Iris pigment epithelial cell (primary cell): ENCODE results near the gene COBLL1.

Experiments used
- DNase-seq: peaks from one replicate; pipeline ENCODE4 v3.0.0-alpha.2; 2011; ENCODE audit warnings: low read depth

COBLL1 gene

DNA sequence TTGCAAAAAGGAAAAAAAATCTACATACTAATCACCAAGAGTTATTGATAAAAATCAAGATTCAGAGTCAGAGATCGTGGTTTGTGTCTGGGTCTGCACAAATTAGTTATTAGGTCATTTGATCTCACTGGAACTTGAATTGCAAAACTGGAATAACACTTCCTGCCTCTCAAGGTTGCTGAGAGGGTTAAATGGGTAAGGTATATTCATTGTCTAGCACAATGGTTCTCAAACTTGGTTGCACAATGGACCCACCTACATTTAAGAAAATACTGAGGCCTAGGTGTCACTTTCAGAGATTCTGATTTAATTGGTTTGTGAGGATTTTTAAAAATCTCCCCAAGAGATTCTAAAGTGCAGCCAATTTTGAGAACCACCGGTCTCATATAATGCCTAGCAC, 84.8 kb downstream of the COBLL1 start:
- no peak for DNase-seq

- no peak for DNase-seq
These were observed 85.7 kb downstream of the COBLL1 start for GRCh38 chr2:164755952-164756351.

DNA sequence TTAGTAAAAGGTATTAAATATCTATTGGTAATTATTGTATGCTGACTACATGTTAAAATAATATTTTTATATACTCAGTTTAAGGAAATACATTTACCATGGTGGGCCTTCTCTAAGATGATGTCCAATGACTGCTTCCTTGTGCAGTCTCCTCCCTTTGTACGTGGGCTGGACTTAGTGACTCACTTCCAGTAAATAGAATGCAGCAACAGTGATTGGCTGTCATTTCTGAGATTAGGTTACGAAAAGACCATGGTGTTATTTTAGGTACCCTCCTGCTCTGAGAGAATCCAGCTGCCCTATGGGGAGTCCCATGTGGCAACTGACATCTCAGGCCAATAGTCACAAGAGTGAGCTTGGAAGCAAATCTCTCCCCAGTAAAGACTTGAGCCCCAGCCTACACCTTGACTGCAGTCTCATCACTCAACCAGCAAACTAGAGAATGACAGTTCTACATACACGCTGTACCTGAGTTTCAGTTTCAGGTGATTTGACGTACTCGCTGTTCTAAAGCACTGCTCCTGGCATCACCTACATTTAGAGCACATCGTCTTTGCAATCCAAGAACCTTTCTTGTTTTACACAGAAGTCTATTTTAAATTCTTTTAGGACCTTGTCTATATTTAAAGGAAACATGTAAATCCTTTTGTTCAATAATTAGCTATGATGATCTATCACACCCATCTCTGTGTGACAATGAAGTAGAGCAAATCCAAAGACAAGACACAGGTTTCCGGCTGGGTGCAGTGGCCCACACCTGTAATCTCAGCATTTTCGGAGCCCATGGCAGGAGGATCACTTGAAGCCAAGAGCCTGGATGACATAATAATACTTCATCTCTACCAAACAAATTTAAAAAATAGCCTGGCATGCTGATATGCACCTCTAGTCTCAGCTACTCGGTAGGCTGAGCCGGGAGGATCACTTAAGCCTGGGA, 87.2 kb downstream of the COBLL1 start:
- DNase-seq, result no peak

GRCh38 chr2:164752956-164753355, 88.7 kb downstream of the COBLL1 start:
- DNase-seq, result no peak

DNA sequence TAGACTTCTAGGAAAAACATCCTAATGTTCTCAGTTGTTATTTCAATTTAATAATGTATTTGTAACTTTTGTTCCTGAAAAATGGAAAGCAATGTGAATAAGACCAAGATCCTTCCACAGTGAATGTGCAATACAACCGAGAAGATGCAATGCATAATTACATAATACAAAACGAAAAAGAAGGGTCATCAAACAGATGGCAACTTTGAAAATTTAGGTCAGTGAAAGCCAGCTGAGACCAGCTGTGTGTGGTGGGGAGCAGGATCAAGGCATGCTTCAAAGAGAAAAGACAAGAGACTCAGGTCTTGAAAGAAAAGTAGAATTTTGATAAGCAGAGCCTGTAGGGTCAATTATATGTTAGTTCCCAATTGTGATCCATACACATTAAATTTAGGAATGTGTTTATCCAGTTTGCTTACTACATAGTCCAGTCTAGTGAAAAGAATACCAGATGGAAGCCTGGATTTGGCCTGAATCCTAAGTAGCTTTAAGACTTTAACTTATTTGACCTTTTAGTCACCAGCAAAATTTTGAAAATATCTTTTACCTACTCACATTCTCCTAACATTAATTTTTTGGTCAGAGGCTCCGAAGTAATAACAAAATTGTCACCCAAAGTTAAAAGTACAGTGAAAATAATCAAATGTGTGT, 93.7 kb downstream of the COBLL1 start:
- DNase-seq, result no peak

DNA sequence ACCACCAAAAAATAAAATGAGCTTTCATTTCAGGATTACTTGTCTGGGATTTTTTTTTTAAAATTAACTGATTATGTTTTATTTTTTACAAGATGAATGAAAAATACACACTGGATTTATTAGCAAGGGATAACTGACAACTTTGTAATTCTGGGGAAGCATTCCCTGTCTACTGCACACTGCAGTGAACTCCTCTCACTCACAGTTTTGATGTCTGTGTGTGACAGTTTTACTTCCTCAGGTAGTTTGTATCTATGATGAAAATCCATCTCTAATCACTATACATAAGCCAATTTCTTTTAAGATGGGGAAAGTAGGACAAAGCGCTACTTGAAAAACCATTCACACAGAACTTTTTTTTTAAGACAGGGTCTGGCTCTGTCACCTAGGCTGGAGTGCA, 94.5 kb downstream of the COBLL1 start:
- DNase-seq, result no peak

- no peak for DNase-seq
These were observed 94.9 kb downstream of the COBLL1 start for GRCh38 chr2:164746713-164747112.

GRCh38 chr2:164745012-164745797, 96.4 kb downstream of the COBLL1 start:
- peak; percentile 54 for DNase-seq

DNA sequence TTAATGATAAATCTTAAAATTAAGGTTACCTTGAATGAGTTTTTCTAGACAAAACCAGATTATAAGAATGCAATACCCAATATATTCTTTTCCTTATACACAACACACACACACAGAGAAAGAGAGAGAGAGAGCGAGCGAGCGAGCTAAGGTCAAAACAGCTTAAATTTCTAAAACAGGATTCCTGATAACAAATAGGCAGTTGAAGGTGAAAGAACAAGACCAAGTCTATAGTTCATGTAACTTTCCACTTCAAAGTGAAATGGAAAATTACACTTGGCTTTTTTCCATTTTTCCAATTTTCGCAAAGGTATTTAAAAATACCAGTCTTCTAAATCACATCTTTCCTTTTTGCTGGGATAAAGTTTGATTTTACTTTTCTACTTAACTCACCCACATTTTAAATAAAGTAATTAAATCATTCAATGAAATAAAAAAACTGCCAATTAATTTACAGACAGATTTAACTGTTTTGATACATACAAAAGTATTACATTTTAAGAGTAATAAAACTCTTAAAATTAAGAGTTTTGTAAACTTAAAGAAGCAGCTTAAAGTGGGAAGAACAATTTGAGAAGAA, 98.8 kb downstream of the COBLL1 start:
- DNase-seq, result no peak

GRCh38 chr2:164739966-164740365, 101.7 kb downstream of the COBLL1 start:
- DNase-seq, result peak; percentile 79

- DNase-seq, result peak; percentile 56
These were observed 104.0 kb downstream of the COBLL1 start for GRCh38 chr2:164737612-164738081.

GRCh38 chr2:164735309-164735919, 106.2 kb downstream of the COBLL1 start:
- peak; percentile 55 for DNase-seq

DNA sequence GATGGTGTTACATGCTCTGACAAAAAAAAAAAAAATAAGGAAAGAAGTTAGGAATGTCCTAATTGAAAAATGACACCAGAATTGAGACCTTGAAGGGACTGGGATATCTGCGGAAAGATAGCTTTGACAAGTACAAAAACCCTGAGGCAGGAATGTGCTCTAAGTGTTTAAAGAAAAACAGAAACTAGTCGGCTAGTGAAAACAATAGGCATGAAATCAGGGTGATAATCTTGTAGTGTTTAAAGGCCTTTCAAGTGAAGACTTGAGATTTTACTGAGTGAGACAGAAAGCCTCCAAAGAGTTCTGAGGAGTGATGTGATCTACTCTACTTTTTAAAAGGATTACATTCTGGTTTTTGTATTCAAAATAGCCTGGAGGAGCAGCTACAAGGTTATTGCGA, 107.4 kb downstream of the COBLL1 start:
- DNase-seq, result no peak

DNA sequence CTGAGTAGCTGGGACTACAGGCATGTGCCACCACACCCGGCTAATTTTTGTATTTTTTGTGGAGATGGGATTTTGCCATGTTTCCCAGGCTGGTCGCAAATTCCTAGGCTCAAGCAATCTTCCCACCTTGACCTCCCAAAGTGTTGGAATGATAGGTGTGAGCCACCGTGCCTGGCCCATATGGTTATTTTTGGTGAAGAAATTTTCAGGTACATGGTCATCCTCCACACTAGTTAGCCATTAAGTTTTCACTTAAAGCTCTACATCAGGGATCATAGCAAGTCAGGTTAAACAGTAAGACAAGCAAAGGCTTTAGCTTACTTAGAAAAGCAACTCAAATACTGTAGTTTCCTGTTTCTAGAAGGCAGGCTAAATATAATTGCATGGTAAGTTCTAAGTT, 116.1 kb downstream of the COBLL1 start:
- DNase-seq, result no peak

DNA sequence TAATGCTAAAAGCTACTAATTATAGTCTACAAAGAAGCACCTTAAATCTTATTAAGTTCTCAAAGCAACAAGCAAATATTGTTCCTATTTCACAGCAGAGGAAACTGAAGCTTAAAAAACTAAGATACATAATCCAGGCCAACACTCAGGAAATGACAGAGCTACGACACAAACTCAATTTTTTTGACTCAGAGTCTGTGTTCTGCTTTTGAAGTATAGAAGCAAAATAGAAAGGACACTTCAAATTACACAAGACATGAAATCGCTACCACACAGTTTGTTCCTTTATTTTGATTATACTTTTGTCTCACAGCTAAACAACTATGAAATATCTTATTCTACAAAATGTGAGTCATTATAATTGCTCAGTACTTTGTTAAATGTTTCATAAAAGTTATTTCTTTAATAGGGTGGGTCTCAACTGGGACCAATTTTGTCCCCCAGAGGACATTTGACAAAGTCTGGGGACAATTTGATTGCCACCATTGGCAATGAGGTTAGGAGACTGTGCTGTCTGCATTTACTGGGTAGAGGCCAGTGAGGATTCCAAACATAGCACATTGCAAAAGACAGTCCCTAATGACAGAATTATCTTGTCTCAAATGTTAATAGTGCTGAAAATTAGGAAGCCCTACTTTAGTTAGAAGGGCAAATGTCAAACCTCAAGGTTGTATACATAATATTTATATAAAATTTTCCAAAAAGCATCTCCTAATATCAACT, 118.8 kb downstream of the COBLL1 start:
- peak; percentile 19 for DNase-seq

DNA sequence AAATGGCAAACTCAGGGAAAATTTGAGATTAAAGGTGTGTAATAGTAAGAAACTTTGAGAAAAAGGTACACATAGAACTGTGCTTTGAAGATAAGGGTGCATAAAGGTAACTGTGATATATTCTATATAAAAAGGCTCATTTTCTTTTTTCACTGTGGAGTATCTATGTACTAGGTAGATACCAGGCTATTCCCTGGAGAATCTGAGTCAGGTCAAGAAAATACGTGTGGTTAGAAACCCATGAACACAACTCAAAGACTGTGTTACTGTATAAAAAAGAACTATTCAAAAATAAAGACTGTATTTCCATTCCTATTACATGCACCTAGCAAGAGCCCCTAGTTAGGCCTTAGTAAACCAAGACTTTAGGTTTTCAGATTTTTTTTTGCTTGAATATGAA, 120.2 kb downstream of the COBLL1 start:
- no peak for DNase-seq

DNA sequence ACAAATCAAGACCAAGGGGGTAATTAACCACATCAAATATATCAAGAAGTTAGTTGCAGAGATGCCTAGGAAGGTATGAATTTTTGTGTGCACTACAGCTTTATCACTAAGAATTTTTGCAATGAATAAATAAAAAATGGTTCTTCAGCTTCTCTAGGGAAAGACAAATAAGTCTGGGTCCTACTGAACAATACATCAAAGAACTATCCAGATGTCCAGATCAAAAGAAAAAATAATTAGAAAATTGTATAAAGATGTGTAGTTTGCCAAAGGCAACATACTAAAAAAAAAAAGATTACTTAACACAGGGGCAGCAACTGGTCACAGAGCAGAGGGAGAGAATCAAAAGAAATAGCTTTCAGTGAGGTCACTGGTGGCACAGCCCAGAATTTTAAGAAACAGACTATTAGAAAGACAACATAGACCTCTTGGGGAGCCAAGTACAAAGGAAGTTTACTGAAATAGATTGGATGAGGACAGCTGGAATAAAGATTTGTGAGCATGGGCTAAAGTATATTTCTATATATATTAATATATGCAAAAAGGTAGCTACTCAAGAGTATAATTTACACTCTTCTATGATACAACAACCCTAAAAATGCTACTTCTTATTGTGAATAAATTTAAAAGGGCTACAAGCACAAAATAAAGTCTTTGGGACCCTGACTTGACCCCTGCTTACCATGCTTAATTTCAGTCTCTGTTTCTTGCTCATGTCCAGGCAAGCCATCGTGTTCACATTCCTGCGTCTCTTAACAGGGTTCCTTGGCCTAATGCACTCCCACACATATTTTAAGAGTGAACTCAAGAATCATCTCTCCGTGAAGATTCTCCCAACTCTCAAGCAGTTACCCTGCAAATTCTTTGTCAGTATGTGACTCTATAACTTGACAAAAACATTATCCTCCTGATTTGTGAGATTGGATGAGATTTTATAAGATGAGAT, 121.4 kb downstream of the COBLL1 start:
- DNase-seq, result peak; percentile 71

DNA sequence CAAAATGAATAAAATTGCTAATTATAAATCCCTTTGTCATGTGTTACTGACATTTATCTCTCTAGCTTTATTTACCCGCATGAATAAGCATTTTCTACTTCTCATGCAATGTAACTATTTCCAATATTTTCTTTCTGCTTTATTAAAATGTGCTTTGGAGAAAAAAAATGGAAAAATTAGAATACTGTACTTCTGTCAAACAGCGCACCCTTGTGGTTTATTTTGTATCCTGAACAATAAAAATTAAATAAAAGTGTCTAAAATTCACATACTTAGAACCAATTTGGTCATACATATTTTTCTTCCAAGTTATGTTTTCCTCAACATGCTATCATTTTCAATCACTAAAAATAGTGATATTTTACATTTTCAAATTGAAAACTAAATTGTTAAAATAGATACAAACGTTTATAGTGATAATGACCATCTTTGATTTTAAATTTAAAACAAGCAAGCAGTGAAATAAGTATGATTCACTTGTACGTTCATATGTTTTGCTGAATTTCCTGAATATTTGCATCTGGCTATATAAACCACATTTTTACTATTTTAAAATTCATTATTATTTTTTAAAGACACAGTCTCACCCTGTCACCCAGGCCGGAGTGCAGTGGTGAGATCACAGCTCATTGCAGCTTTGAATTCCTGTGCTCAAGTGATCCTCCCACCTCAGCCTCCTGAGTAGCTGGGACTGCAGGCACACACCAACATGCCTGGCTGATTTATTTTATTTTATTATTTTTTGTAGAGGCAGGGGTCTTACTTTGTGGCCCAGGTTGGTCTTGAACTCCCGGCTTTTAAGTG, 124.4 kb downstream of the COBLL1 start:
- DNase-seq, result peak; percentile 30

DNA sequence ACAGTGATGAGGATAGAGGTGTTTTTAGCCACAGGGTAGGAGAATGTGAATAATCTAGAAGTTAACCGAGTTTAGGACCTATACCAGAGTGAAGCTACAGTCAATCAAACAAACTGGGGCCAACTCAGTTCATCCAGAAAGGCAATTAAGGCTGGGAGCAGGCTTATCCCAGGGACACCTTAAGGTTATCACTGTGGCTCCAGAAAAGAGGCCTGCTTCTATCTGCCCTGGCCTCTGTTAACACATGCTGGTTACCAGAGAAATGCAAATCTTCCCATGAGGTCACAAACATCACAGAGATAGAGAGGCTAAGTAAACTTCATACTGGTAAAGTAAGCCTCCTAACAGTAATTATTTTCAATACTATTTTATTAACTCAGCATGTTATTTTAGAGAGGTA, 127.2 kb downstream of the COBLL1 start:
- DNase-seq, result no peak
